ENCODE data around the gene FAM114A1.

The FAM114A1 gene

GRCh38 chr4:38894322-38894982 is 26.8 kb downstream of the FAM114A1 start:
- H3K27me3 ChIP-seq (ENCODE audit: insufficient read depth, low read length, poor library complexity): no peaks in the 10 kb centered on the region
- no peak overlapping the region for H3K4me3 ChIP-seq (ENCODE audit: low read length)
- H2AK5ac ChIP-seq (ENCODE audit: low read length): no peak overlapping the region
- H3K79me1 ChIP-seq (ENCODE audit: low read length): no peaks in the 10 kb centered on the region
- no peak overlapping the region for H2BK120ac ChIP-seq (ENCODE audit: low read depth, low read length)
- H3K27ac ChIP-seq (ENCODE audit: low read depth, low read length): no peak overlapping the region
- H2BK5ac ChIP-seq (ENCODE audit: low read length): no peak overlapping the region
- no peak overlapping the region for H4K5ac ChIP-seq (ENCODE audit: low read length)
- no peak for DNase-seq
- H3K79me2 ChIP-seq (ENCODE audit: control insufficient read depth, insufficient read depth, low read length): no peaks in the 10 kb centered on the region
- no peaks in the 10 kb centered on the region for H3K36me3 ChIP-seq (ENCODE audit: control insufficient read depth, insufficient read depth, low read length)
- H2BK15ac ChIP-seq (replicated peaks; ENCODE audit: low read depth): no peak overlapping the region
- WGBS (ENCODE audit: extremely low coverage, insufficient coverage, low lambda C conversion rate): no CpG with 5 or more reads among the region's 7 CpGs
- H3K4ac ChIP-seq (ENCODE audit: low read depth, low read length): no peak overlapping the region
- no peak overlapping the region for H3K56ac ChIP-seq (ENCODE audit: low read length)
- H3K9ac ChIP-seq (ENCODE audit: low read length): no peak overlapping the region
- H3K4me2 ChIP-seq (ENCODE audit: low read length): no peak overlapping the region
- H3K4me1 ChIP-seq (ENCODE audit: control insufficient read depth, low read depth, low read length): no peaks in the 10 kb centered on the region
- H3K18ac ChIP-seq (ENCODE audit: low read length): no peak overlapping the region
- no peak overlapping the region for H4K8ac ChIP-seq (ENCODE audit: low read depth, low read length)
- no peak overlapping the region for H3K23ac ChIP-seq (ENCODE audit: low read length)

DNA sequence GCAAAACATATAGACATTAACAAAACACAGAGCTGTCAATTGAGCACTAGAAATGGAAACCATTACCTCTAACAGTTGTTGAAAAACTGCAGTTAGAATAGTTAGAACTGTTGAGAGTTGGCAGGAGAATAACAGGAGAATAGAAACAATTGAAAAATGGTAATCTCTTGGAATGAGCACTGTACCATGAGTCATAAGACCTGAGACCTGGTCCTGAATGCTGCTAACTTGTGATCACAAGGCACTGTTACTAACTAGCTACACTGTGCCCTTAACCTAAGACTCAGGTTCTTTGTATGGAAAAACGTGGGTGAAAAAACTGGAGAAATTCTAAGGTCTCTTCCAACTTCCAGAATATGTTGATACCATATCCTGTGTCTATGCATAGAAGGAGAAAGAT is 29.3 kb downstream of the FAM114A1 start:
- H2BK5ac ChIP-seq (ENCODE audit: low read length): no peak overlapping the region
- H2BK120ac ChIP-seq (ENCODE audit: low read depth, low read length): no peak overlapping the region
- H3K4me2 ChIP-seq (ENCODE audit: low read length): no peak overlapping the region
- H3K9ac ChIP-seq (ENCODE audit: low read length): no peak overlapping the region
- no peak overlapping the region for H3K56ac ChIP-seq (ENCODE audit: low read length)
- no CpG with 5 or more reads among the region's 1 CpG for WGBS (ENCODE audit: extremely low coverage, insufficient coverage, low lambda C conversion rate)
- no peaks in the 10 kb centered on the region for H3K79me1 ChIP-seq (ENCODE audit: low read length)
- H3K4me1 ChIP-seq (ENCODE audit: control insufficient read depth, low read depth, low read length): no peaks in the 10 kb centered on the region
- H3K23ac ChIP-seq (ENCODE audit: low read length): no peak overlapping the region
- no peaks in the 10 kb centered on the region for H3K36me3 ChIP-seq (ENCODE audit: control insufficient read depth, insufficient read depth, low read length)
- no peak overlapping the region for H2BK15ac ChIP-seq (replicated peaks; ENCODE audit: low read depth)
- no peak overlapping the region for H3K27ac ChIP-seq (ENCODE audit: low read depth, low read length)
- H3K4me3 ChIP-seq (ENCODE audit: low read length): no peak overlapping the region
- H3K27me3 ChIP-seq (ENCODE audit: insufficient read depth, low read length, poor library complexity): no peaks in the 10 kb centered on the region
- H3K4ac ChIP-seq (ENCODE audit: low read depth, low read length): no peak overlapping the region
- DNase-seq: no peak
- no peak overlapping the region for H3K18ac ChIP-seq (ENCODE audit: low read length)
- no peak overlapping the region for H2AK5ac ChIP-seq (ENCODE audit: low read length)
- no peak overlapping the region for H4K5ac ChIP-seq (ENCODE audit: low read length)
- H3K79me2 ChIP-seq (ENCODE audit: control insufficient read depth, insufficient read depth, low read length): no peaks in the 10 kb centered on the region
- H4K8ac ChIP-seq (ENCODE audit: low read depth, low read length): no peak overlapping the region

- WGBS (ENCODE audit: extremely low coverage, insufficient coverage, low lambda C conversion rate): no CpG with 5 or more reads among the region's 7 CpGs
Measured at GRCh38 chr4:38898245-38898644, 30.6 kb downstream of the FAM114A1 start.

DNA sequence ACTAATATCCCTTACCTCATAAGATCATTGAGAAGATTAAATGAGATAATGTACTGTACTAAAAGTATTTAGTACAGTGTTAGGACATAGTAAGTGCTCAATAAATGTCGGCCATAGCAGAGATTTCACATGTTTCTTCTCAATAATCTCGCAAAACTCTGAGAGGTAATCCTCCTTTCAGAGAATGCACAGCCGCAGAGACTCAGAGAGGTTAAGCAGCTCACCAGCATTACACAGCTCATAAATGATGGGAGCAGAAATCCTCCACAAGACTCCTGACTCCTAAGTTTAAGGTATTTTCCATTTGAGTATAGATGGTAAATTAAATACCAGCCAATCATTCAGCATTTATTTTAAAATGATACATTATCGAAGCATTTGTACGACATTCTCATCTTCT is 34.6 kb downstream of the FAM114A1 start:
- Histone ChIP-seq H3K4me2 (ENCODE audit: low read length) (no peak overlapping the region), H3K18ac (ENCODE audit: low read length) (no peak overlapping the region), H3K9ac (ENCODE audit: low read length) (no peak overlapping the region), H3K79me2 (ENCODE audit: control insufficient read depth, insufficient read depth, low read length) (no peaks in the 10 kb centered on the region), H2BK15ac (replicated peaks; ENCODE audit: low read depth) (no peak overlapping the region), H3K4me1 (ENCODE audit: control insufficient read depth, low read depth, low read length) (no peaks in the 10 kb centered on the region), H3K4me3 (ENCODE audit: low read length) (no peak overlapping the region), H3K23ac (ENCODE audit: low read length) (no peak overlapping the region), H2BK120ac (ENCODE audit: low read depth, low read length) (no peak overlapping the region), H3K56ac (ENCODE audit: low read length) (no peak overlapping the region), H3K27me3 (ENCODE audit: insufficient read depth, low read length, poor library complexity) (no peaks in the 10 kb centered on the region), H3K36me3 (ENCODE audit: control insufficient read depth, insufficient read depth, low read length) (peaks cover 1% of the 10 kb centered on the region), H2AK5ac (ENCODE audit: low read length) (no peak overlapping the region), H2BK5ac (ENCODE audit: low read length) (no peak overlapping the region), H3K79me1 (ENCODE audit: low read length) (no peaks in the 10 kb centered on the region), H3K27ac (ENCODE audit: low read depth, low read length) (no peak overlapping the region), H4K8ac (ENCODE audit: low read depth, low read length) (no peak overlapping the region), H4K5ac (ENCODE audit: low read length) (no peak overlapping the region), H3K4ac (ENCODE audit: low read depth, low read length) (no peak overlapping the region)
- WGBS (ENCODE audit: extremely low coverage, insufficient coverage, low lambda C conversion rate): no CpG with 5 or more reads among the region's 5 CpGs
- DNase-seq: no peak

More at GRCh38 chr4:38898245-38898644, 30.6 kb downstream of the FAM114A1 start:
- Histone ChIP-seq H2BK5ac (ENCODE audit: low read length) (no peak overlapping the region), H3K4me3 (ENCODE audit: low read length) (no peak overlapping the region), H3K27ac (ENCODE audit: low read depth, low read length) (no peak overlapping the region), H3K9ac (ENCODE audit: low read length) (no peak overlapping the region), H3K4ac (ENCODE audit: low read depth, low read length) (no peak overlapping the region), H4K5ac (ENCODE audit: low read length) (no peak overlapping the region), H3K36me3 (ENCODE audit: control insufficient read depth, insufficient read depth, low read length) (no peaks in the 10 kb centered on the region), H3K4me2 (ENCODE audit: low read length) (no peak overlapping the region), H3K27me3 (ENCODE audit: insufficient read depth, low read length, poor library complexity) (no peaks in the 10 kb centered on the region), H2BK120ac (ENCODE audit: low read depth, low read length) (no peak overlapping the region), H3K23ac (ENCODE audit: low read length) (no peak overlapping the region), H3K79me2 (ENCODE audit: control insufficient read depth, insufficient read depth, low read length) (no peaks in the 10 kb centered on the region), H3K79me1 (ENCODE audit: low read length) (no peaks in the 10 kb centered on the region), H2AK5ac (ENCODE audit: low read length) (no peak overlapping the region), H3K56ac (ENCODE audit: low read length) (no peak overlapping the region), H4K8ac (ENCODE audit: low read depth, low read length) (no peak overlapping the region), H3K18ac (ENCODE audit: low read length) (no peak overlapping the region), H3K4me1 (ENCODE audit: control insufficient read depth, low read depth, low read length) (no peaks in the 10 kb centered on the region), H2BK15ac (replicated peaks; ENCODE audit: low read depth) (no peak overlapping the region)
- no peak for DNase-seq

GRCh38 chr4:38902695-38903094 is 35.1 kb downstream of the FAM114A1 start:
- Histone ChIP-seq H3K4ac (ENCODE audit: low read depth, low read length) (no peak overlapping the region), H3K9ac (ENCODE audit: low read length) (no peak overlapping the region), H2BK15ac (replicated peaks; ENCODE audit: low read depth) (no peak overlapping the region), H3K23ac (ENCODE audit: low read length) (no peak overlapping the region), H4K5ac (ENCODE audit: low read length) (no peak overlapping the region), H4K8ac (ENCODE audit: low read depth, low read length) (no peak overlapping the region), H3K27me3 (ENCODE audit: insufficient read depth, low read length, poor library complexity) (no peaks in the 10 kb centered on the region), H2AK5ac (ENCODE audit: low read length) (no peak overlapping the region), H3K36me3 (ENCODE audit: control insufficient read depth, insufficient read depth, low read length) (peaks cover 1% of the 10 kb centered on the region), H3K18ac (ENCODE audit: low read length) (no peak overlapping the region), H3K4me1 (ENCODE audit: control insufficient read depth, low read depth, low read length) (no peaks in the 10 kb centered on the region), H3K79me2 (ENCODE audit: control insufficient read depth, insufficient read depth, low read length) (no peaks in the 10 kb centered on the region), H3K27ac (ENCODE audit: low read depth, low read length) (no peak overlapping the region), H2BK120ac (ENCODE audit: low read depth, low read length) (no peak overlapping the region), H3K4me2 (ENCODE audit: low read length) (no peak overlapping the region), H3K79me1 (ENCODE audit: low read length) (no peaks in the 10 kb centered on the region), H3K56ac (ENCODE audit: low read length) (no peak overlapping the region), H3K4me3 (ENCODE audit: low read length) (no peak overlapping the region), H2BK5ac (ENCODE audit: low read length) (no peak overlapping the region)
- peak; percentile 13 for DNase-seq

DNA sequence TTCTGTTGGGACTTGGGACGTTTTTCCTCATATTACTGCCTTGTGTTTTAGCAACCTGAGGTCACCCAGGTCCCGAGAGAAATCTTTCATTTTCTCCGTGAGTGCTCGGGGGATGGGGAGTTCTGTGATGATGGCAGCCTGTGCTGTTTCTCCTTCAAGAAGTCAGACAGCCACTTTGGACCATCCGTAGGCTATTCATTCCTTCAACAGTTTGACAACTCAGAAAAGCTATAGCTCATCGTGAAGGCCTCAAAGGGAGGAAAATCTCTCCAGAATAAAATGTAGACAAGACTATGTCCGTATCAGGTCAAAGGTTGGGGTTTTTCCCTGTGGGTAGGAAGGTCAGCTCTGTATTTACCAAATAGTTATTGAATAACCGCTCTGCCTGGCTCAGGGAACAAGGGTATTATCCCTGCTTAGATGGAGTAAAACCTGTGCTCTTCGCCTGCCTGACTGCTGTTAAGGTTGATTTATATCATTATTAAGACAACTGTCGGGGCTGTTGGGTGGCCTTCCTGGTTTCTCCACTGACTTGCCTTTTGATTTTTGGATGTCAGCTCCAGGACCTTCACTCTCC is 36.6 kb downstream of the FAM114A1 start:
- no CpG with 5 or more reads among the region's 10 CpGs for WGBS (ENCODE audit: extremely low coverage, insufficient coverage, low lambda C conversion rate)
- Histone ChIP-seq H3K56ac (ENCODE audit: low read length) (no peak overlapping the region), H3K4me3 (ENCODE audit: low read length) (no peak overlapping the region), H2AK5ac (ENCODE audit: low read length) (no peak overlapping the region), H4K5ac (ENCODE audit: low read length) (no peak overlapping the region), H3K4me2 (ENCODE audit: low read length) (no peak overlapping the region), H3K27me3 (ENCODE audit: insufficient read depth, low read length, poor library complexity) (no peaks in the 10 kb centered on the region), H3K27ac (ENCODE audit: low read depth, low read length) (no peak overlapping the region), H3K9ac (ENCODE audit: low read length) (no peak overlapping the region), H3K4ac (ENCODE audit: low read depth, low read length) (no peak overlapping the region), H3K18ac (ENCODE audit: low read length) (no peak overlapping the region), H4K8ac (ENCODE audit: low read depth, low read length) (no peak overlapping the region), H2BK5ac (ENCODE audit: low read length) (no peak overlapping the region), H3K36me3 (ENCODE audit: control insufficient read depth, insufficient read depth, low read length) (peaks cover 1% of the 10 kb centered on the region), H3K79me2 (ENCODE audit: control insufficient read depth, insufficient read depth, low read length) (no peaks in the 10 kb centered on the region), H2BK15ac (replicated peaks; ENCODE audit: low read depth) (no peak overlapping the region), H3K4me1 (ENCODE audit: control insufficient read depth, low read depth, low read length) (no peaks in the 10 kb centered on the region), H3K79me1 (ENCODE audit: low read length) (no peaks in the 10 kb centered on the region), H3K23ac (ENCODE audit: low read length) (no peak overlapping the region), H2BK120ac (ENCODE audit: low read depth, low read length) (no peak overlapping the region)
- no peak for DNase-seq
